ENCODE measurements around the gene NBAS.
"Not testable (repeated sequence)": the region's sequence is repeated elsewhere in the genome, so short reads cannot be mapped to it uniquely, and the experiment has no call there.

Gene NBAS

DNA sequence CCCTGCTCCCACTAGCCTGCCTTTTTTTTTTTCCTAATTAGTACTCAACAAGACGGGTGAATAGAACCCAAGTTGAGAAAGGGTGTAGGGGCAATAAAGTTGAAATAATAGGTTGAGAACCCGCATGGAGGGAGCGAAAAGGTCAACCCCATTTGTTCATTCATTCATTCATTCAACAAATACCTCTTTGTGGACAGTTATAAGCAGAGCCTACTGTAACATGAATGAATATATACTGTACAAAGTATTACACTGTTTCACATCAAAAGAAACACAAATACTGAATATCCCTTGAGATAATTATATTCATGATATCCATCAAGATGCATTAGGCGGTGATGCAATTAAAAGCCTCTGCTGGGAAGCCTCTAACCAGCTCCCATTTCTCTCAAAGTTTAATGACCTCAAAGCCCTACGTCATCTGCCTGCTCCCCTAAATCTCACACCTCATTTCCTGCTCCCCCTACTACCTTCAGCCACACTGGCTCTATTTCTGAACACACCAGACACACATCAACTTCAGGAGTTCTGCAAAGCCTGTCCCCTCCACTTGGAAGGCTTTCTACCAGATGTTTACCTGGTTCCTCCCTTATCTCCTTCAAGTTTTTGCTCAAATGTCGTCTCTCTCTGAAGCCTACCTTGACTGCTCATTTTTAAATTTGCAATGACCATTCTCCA is 1.4 kb upstream of the NBAS start:
- no peak overlapping the region for H3K4me3 ChIP-seq (ENCODE audit: low read length)

DNA sequence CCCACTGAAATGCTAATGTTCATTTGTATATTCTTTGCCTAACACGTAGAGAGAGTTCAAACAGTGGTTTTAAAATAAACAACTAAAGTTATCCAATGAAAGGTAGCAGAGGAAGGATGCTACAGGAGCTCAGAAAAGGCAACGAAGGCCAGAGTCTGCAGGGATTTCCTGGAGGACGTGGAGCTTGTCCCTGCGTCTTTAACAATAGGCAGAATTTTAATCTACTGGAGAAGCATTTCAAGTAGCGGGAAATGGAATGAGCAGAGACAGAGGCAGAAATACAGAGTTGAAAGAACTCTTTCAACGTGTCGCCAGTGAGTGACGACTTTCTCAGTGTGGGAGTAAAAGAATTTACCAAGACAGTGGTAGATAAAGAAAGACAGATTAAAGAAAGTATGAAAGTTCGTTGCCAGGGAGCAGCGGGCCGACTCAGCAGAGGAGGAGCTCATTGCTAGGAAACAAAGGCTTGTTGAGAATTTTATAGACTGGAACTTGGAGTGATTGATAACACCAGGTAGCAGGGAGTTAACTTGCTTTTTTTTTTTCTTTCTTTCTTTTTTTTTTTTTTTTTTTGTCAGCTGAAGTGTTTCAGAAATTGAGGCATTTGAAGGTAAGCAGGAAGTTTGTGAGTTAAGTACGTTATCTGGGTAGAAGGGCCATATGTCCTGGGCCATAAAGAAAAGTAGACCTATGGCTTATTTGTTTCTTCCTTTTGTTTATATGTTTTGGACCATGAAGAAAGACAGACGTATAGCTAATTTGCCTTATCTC is 625 bp upstream of the NBAS start:
- peak overlapping the region; percentile 66 for H3K4me3 ChIP-seq (ENCODE audit: low read length)
- no peak for DNase-seq (ENCODE audit: low read depth, low spot score)

More for the DNA sequence above, 1.4 kb upstream of the NBAS start:
- no peak for DNase-seq (ENCODE audit: low read depth, low spot score)

DNA sequence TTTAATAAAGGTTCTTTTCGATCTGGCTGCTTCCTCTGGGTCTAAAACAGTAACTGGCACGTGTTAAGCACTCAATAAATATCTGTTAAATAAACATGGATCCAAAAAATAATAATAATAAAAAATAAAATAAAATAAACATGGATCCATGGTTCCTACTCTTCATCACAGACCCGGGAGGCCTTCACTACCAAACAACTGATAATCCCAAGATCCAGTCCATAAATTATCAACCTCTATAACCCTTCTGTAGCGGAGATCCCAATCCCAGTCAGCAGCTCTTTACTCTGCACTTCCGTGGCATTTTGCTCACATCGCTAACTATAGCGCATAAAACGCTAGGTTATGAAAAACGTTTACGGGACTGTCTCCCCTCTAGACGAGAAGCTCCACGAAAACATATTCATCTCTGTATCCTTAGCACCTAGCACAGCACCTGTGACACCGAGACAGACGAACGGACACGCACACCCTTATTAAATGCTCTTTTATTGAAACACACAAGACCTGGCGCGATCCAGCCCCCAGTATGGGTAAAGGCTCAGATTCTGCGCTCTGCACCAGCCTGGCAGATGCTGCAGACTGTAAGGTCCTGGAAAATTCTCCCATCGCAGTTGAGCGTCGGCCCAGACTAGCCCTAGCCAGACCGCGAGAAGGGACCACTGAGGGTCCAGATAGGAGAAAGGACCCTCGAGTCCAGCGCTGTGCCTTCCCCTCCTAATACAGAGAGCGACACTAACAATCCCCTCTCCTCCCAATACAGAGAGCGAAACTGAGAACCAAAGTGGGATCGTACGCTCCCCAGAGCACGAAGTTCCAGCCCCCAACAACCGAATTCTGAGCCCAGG is 770 bp downstream of the NBAS start:
- DNase-seq (ENCODE audit: low read depth, low spot score): no peak
- peak overlapping the region; percentile 66 for H3K4me3 ChIP-seq (ENCODE audit: low read length)

DNA sequence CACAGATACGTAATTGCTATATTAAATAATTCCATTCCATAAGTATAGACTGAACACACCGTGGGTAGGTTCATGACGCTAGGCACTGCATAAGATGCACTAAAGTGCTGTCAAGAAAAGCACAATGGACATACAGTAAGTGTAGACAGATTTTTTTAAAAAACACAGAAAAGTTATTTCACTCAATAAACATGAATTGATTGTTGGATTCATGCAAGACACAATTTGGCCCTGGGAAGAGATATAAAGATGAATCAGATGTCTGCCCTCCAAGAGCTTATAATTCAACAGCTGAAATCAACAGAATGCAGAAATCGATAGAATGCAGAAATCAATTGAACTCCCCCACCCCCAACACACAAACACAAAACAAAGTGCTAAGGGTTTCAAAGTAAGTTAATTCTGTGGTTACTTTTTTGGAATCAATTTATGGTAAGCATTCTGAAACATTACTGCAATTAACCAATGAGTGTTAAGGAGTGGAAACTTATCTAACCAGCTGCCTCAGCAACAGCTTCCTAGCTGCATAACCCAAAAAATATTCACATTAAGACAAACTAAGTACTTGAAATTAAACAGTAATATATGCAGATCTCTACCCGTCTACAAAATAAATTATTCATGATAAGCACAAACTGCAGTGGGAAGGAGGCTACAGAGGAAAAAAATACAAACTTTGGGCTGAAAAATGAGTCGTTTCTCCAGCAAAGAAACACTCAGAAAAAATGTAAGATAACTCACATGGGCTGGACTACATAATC is 1.6 kb downstream of the NBAS start:
- DNase-seq (ENCODE audit: low read depth, low spot score): no peak
- H3K4me3 ChIP-seq (ENCODE audit: low read length): peak overlapping the region; percentile 66

DNA sequence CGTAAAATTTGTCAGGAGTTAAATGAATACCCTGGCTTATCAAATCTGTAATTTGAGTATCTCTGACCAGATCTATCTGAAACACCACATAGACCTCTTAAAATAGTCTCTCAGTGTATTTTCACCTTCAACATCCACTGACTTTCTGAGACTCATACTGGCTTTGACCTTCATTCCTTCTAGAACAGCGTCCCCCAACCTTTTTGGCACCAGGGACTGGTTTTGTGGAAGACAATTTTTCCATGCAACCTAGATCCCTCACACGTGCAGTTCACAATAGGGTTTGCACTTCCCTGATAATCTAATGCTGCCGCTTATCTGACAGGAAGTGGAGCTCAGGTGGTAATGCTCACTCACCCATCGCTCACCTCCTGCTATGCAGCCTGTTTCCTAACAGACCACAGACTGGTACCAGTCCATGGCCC is 3.2 kb downstream of the NBAS start:
- no peak overlapping the region for H3K4me3 ChIP-seq (ENCODE audit: low read length)
- DNase-seq (ENCODE audit: low read depth, low spot score): peak; percentile 46

DNA sequence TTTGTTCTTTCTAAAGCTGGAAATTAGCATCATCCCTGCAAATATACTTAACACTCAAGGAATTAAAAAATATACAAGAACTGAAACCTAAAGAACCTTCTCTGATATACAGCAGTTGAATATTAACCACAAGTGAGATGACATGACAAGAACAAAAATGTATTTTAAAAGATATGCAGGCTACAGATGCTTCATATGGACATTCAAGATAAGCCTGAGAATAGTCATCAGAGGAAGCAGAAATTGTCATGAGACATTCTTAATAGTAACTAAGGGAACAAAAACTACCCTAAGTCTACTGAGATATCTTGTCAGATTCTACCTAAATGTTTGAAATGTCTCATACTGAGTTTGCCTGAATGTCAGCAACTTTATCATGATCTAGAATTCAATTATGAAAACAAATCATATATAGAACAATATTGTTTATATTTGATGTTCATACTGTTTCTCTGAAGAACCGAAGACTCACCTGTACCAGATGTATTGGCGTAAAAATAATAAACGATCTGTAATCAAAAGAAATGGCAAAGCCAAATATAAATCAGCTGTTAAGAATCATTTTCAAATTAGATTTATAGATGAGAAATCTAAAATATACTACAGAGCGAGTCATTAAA is 4.7 kb downstream of the NBAS start:
- no peak for DNase-seq (ENCODE audit: low read depth, low spot score)
- H3K4me3 ChIP-seq (ENCODE audit: low read length): no peak overlapping the region

DNA sequence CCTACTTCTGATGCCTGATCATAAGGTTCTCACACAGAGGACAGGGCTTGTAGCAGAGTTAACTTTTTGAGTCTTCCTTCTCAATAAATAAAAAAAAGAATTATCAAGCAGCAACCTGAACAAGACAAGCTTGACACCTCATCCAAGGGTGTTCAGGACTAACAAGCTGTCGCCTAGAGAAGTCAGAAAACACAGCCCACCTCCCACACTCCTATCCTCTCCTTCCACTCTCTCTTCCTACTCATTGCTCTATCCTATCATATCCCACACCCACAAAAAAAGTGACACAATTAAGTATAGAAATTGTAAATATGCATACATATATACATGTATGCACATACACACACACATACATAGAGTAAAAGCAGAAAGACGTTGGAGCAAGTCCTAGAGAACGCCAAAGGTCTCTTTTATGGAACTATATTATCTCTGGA is 5.4 kb downstream of the NBAS start:
- DNase-seq (ENCODE audit: low read depth, low spot score): no peak
- H3K4me3 ChIP-seq (ENCODE audit: low read length): no peak overlapping the region

DNA sequence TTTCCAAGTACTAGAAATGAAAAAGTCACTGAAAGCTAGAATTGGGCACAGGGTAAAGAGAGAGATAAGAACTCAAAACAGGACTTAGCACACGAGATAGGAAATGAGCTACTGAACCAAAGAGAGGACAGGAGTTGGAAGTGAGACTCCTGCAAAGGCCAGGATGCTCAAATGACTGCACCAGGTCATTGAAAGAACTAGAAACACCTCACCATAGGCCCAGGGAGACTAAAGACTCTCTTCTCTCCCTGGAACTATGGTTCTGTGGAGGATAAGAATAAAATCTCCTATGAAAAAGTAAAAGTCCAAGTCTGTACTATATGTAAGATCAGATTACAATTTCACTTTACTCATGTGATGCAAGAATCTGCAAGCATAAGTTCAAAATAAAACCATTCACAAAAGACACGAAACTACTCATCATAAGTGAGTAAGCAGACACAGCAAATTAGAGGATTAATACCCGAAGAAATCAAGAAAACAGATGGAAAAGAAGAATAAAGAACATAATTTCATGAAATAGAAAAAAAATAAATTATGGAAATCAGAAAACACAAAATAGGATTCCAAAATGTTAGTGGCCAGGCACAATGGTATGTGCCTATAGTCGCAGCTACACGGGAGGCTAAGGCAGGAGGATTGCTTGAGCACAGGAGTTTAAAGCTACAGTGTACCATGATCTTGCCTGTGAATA is 6.5 kb downstream of the NBAS start:
- H3K4me3 ChIP-seq (ENCODE audit: low read length): no peak overlapping the region
- DNase-seq (ENCODE audit: low read depth, low spot score): no peak

DNA sequence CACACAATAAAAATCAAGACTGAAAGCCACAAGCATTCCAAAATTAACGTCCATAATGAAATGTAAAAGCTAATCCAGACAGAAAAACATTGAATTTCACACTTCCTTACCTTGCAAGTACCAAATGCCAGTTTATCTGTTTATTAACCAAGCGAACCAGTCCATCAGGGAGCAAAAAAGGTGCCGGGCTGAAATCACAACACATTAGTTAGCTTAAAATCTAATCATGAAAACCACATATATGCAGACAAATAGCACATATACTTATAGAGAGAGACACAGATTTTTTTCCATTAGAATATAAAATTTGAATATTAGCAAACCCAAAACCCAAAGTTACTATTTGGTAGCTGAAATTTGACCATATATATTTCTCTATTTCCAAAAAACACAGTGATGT is 7.2 kb downstream of the NBAS start:
- H3K4me3 ChIP-seq (ENCODE audit: low read length): no peak overlapping the region
- no peak for DNase-seq (ENCODE audit: low read depth, low spot score)

DNA sequence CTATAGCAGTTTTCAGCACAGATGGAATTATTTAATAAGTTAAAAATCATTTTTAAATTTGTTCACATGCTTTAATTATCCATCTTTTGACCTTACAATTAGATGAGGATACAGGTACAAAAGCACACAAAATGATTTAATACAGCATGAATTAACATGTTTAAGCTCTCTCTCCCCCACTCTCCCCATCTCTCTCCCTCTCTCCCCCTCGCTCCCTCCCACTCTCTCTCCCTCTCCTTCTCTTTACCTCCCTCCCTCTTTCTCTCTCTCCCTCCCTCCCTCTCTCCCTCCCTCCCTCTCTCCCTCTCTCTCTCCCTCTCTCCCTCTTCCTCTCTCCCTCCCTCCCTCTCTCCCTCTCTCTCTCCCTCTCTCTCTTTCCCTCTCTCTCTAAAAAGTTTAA is 7.6 kb downstream of the NBAS start:
- DNase-seq (ENCODE audit: low read depth, low spot score): no peak
- no peak overlapping the region for H3K4me3 ChIP-seq (ENCODE audit: low read length)

DNA sequence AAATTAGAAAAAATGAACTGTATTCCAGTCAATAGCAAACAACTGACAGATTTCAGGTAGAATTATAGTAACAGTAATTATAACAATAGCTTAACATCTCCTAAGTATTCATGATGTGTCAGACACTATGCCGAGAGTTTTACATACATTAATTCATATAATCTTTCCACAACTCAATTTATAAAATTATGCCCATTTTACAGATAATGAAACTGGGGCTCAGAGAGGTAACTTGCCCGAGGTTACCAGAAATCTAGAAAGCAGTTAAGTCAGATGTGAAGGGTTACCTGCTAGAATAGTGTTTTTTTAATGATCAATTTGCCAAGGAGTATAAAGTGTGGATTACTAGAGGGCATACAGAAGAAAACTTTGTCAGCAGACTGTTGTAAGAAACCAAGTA is 12.2 kb downstream of the NBAS start:
- no peak for DNase-seq (ENCODE audit: low read depth, low spot score)

DNA sequence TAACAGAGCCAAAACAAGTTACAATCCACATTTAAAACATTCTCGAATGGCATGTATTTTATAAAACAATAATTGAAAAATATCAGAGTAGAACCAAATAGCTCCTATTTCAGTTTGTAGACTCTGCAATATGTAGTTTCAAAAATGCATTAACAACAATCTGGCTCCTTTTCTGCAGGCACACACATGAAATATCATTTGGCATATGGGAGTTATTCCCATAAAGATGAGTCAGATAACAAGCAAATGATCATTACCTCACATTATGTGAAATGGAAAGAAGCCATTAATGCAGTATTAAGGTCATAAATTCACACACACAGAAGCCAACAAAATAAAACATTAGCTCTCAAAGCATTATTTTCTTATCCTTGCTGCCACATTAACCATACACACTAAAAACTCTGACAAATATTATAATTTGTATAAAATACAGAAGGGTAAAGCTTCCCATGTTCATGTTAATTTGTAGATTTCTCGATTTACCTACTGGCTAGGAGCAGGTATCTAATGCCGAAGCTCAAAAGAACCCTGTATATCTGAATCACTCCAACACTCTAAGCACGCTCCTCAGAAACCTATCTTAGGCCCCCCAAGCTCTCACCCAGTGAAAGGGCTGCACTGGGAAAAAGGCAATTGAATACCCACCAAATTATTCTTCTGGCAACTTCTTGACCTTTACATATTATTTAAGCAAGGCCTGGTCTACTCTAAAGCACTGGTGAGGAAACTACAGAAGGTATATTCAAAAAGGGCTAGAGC is 13.8 kb downstream of the NBAS start:
- no peak for DNase-seq (ENCODE audit: low read depth, low spot score)
- H3K4me3 ChIP-seq (ENCODE audit: low read length): no peak overlapping the region

More for the DNA sequence above, 12.2 kb downstream of the NBAS start:
- no peak overlapping the region for H3K4me3 ChIP-seq (ENCODE audit: low read length)

DNA sequence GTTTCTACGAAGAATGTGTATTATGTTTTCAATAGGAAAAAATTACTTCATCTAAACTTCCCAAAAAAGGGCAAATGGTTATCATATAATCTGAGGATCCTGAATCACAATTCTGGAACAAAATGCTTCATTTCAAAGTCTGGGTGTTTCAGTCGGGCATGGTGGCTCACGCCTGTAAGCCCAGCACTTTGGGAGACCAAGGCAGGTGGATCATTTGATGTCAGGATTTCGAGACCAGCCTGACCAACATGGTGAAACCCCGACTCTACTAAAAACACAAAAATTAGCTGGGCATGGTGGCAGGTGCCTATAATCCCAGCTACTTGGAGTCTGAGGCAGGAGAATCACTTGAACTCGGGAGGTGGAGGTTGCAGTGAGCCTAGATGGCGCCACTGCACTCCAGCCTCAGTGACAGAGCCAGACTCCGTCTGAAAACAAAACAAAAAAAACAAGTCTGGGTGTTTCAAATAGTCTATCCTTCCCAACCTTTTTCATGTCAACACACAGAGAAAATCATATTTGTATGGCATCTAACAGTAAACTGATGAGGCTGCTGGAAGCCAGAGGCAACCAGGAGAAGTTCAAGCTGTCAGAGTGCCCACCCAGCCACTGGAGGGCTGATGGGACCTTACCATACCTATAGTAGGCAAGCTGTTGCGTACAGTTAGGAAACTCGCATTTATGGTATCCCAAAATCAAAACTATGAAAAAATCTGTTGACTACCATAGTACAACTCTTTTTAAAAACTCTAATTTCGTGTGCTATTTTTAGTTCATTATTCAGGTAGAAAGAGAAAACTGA is 14.6 kb downstream of the NBAS start:
- no peak for DNase-seq (ENCODE audit: low read depth, low spot score)
- no peak overlapping the region for H3K4me3 ChIP-seq (ENCODE audit: low read length)

DNA sequence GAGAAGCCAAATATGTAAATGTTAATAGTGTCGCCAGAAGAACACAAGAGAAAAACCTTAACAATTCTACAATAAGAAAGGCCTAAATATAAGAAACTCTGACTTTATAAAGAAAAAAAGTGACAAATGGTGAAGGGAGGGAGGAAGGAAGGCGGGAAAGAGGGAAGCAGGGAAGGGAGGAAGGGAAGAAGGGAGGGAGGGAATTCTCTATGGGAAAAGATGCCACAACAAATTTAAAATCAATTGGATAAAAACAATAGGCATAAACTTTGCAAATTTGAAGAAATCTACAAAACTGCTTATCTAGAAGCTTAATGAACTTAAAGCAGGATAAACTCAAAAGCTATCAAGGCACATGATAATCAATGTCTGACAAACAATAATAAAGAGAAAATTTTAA is 16.9 kb downstream of the NBAS start:
- H3K4me3 ChIP-seq (ENCODE audit: low read length): no peak overlapping the region

DNA sequence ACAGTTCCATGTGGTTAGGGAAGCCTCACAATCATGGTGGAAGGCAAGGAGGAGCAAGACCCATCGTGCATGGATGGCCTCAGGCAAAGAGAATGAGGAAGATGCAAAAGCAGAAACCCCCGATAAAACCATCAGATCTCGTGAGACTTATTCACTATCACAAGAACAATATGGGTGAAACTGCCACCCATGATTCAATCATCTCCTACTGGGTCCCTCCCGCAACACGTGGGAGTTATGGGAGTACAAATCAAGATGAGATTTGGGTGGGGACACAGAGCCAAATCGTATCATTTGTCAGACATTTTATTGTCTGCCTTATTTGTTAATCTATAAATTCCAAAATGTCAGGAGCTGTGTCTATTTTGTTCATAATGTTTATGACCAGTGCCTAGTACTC is 17.6 kb downstream of the NBAS start:
- no peak for DNase-seq (ENCODE audit: low read depth, low spot score)
- no peak overlapping the region for H3K4me3 ChIP-seq (ENCODE audit: low read length)

More for the DNA sequence above, 16.9 kb downstream of the NBAS start:
- no peak for DNase-seq (ENCODE audit: low read depth, low spot score)

DNA sequence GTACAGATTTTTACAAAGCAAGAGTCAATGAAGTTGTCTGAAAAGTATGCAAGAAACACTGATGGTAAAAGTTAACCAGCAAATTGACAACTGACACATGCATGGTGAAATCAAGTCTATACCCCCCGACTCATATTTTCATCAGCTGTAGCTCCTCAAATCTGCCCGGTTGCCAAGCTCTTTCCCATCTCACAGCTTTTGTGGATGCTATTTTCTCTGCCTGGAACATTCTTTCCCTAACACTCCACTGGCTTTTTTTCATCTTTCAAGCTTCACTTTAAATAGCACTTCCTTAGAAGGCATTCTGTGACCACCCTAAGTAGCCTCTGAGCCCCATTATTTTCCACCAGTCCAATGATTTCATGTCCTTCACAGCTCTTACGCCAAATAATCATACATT is 18.1 kb downstream of the NBAS start:
- H3K4me3 ChIP-seq (ENCODE audit: low read length): no peak overlapping the region
- DNase-seq (ENCODE audit: low read depth, low spot score): no peak

DNA sequence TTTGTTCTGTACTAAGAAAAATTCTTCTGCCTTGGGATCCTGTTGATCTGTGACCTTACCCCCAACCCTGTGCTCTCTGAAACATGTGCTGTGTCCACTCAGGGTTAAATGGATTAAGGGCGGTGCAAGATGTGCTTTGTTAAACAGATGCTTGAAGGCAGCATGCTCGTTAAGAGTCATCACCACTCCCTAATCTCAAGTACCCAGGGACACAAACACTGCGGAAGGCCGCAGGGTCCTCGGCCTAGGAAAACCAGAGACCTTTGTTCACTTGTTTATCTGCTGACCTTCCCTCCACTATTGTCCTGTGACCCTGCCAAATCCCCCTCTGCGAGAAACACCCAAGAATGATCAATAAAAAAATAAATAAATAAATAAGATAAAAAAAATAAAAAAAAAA is 18.9 kb downstream of the NBAS start:
- DNase-seq (ENCODE audit: low read depth, low spot score); H3K4me3 ChIP-seq (ENCODE audit: low read length): not testable (repeated sequence)

Data from Jurkat, Clone E6-1 (cell line).